ENCODE results near the gene BRMS1L.

BRMS1L gene

DNA sequence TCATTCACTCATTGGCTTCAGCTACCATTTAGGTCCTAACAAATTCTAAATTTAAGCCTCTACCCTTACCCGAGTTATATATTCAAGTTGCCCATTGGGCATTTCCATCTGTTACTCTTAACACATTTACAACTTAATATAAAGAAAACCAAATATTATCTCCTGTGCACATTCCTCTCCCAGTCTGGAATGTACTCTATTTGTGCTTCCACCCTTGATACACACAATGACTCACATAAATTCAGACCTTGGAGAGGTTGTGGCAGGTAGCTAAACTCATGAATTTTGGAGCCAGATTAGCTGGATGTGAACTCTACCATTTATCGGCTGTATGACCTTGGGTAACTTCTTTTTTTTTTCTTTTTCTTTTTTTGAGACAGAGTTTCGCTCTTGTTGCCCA, 51.1 kb downstream of the BRMS1L start:
- TF ChIP-seq, protein P1, sequence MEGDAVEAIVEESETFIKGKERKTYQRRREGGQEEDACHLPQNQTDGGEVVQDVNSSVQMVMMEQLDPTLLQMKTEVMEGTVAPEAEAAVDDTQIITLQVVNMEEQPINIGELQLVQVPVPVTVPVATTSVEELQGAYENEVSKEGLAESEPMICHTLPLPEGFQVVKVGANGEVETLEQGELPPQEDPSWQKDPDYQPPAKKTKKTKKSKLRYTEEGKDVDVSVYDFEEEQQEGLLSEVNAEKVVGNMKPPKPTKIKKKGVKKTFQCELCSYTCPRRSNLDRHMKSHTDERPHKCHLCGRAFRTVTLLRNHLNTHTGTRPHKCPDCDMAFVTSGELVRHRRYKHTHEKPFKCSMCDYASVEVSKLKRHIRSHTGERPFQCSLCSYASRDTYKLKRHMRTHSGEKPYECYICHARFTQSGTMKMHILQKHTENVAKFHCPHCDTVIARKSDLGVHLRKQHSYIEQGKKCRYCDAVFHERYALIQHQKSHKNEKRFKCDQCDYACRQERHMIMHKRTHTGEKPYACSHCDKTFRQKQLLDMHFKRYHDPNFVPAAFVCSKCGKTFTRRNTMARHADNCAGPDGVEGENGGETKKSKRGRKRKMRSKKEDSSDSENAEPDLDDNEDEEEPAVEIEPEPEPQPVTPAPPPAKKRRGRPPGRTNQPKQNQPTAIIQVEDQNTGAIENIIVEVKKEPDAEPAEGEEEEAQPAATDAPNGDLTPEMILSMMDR (IDR thresholded peaks at IDR 0.05; ENCODE audit: control insufficient read depth, extremely low read depth, insufficient read depth), result no peak
- no peak for DNase-seq (ENCODE audit: low read depth)

DNA sequence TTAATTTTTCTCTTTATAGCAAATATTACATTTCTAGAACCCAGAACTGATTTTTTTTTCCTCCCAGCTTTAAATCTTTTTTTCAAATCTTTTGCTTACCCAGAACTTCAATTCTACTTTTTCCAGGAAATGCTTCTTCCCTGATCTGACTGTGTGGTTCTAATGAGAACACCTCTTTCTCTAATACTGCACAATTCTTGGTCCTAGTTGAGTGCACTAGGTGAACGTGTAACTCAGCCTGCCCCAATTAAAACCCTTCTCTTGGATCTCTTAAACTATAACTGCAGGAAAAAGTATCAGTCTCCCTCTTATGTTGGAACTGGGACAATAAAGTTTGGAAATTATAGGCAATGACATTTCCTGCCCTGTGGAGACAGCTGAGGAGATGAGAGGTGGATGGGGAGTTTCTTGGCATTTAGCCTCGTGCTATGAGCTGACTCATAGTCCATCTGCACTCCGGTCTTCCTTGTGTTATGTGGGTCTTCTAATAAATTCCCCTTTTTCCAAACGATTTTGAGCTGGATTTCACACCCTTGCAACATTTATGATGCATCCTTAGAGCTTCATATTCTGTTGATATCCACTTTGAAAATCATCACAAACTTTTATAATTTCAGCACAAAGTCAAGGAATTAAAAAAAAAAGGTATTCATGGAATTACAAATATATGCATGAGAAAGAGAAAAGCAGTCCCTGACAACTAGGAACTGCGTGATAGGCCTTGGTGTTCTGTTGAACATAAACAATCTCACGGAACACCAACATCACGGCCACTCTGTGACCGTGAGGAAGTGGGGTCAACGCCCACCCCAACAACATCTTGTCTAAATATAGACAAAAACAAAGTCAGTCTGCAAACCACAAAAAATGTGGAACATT, 52.4 kb downstream of the BRMS1L start:
- H3K4me3 ChIP-seq (ENCODE audit: low read depth, low read length), result no peak overlapping the region
- DNase-seq (ENCODE audit: low read depth), result no peak
- TF ChIP-seq, protein P1 (IDR thresholded peaks at IDR 0.05; ENCODE audit: control insufficient read depth, extremely low read depth, insufficient read depth), result no peak

More for the DNA sequence above, 51.1 kb downstream of the BRMS1L start:
- no peak overlapping the region for H3K4me3 ChIP-seq (ENCODE audit: low read depth, low read length)

DNA sequence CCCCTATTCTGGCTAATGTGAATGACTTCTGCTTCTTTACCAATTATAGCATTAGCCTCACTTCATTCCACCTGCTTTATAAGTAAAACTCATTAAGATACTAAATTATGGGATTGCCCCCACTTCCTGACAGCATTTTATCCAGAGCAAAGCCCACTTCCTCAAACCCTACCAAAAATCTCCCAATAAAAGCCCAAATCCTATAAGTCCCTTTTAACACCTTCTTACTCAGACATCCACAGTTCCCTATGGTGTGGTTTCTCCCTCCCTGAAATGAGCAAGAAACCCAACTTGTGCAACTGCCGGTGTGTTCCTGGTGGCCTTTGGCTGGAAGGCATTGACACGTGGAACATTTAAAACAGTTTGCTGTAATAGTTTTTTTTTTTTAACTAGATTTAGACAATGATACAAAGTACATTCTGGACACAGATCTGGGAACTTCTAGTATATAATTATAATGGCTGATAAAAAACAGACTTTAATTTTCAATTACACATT, 53.1 kb downstream of the BRMS1L start:
- H3K4me3 ChIP-seq (ENCODE audit: low read depth, low read length), result no peak overlapping the region
- TF ChIP-seq, protein P1 (IDR thresholded peaks at IDR 0.05; ENCODE audit: control insufficient read depth, extremely low read depth, insufficient read depth), result no peak
- DNase-seq (ENCODE audit: low read depth), result no peak

- no peak for DNase-seq (ENCODE audit: low read depth)
- TF ChIP-seq, protein P1 (IDR thresholded peaks at IDR 0.05; ENCODE audit: control insufficient read depth, extremely low read depth, insufficient read depth), result peak; percentile 63
- H3K4me3 ChIP-seq (ENCODE audit: low read depth, low read length), result no peak overlapping the region
Observed at GRCh38 chr14:35879654-35880249, 53.6 kb downstream of the BRMS1L start.

DNA sequence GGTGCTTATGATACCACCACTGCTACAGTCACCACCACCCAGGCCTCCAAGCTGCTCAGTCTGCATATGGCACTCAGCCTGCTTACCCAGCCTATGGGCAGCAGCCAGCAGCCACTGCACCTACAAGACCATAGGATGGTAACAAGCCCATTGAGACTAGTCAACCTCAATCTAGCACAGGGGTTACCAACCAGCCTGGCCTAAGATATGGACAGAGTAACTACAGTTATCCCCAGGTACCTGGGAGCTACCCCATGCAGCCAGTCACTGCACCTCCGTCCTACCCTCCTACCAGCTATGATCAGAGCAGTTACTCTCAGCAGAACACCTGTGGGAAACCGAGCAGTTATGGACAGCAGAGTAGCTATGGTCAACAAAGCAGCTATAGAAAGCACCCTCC, 55.1 kb downstream of the BRMS1L start:
- DNase-seq (ENCODE audit: low read depth), result no peak
- TF ChIP-seq, protein P1 (IDR thresholded peaks at IDR 0.05; ENCODE audit: control insufficient read depth, extremely low read depth, insufficient read depth), result no peak
- no peak overlapping the region for H3K4me3 ChIP-seq (ENCODE audit: low read depth, low read length)

DNA sequence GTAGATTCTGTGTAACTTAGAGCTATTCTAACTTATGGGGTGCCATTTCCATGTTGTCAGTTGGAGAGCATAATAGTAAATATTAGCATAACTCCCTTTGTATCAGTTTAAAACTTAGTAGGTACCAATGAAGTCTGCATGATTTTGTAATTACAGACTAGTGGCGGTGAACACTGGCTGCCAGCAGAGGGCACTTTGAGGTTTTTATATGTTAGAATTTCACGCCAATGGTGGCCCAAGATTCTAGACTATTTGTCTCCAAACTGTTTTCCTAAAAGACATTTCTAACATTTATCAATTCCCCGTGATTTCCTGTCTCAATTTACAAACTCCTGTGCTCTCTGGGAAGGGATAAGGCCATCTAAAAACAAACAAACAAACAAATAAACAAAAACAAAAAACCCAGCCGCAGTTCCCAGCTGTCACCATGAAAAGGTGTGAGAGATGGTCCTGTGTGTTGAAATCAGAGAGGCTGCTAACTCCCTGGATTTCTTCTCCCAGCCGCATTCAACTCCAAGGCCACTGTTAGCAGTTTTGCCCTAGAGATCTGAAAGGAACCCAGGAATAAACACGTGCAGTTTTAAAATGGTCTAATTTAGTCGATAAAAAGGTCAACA, 57.6 kb downstream of the BRMS1L start:
- H3K4me3 ChIP-seq (ENCODE audit: low read depth, low read length), result no peak overlapping the region
- no peak for DNase-seq (ENCODE audit: low read depth)
- TF ChIP-seq, protein P1 (IDR thresholded peaks at IDR 0.05; ENCODE audit: control insufficient read depth, extremely low read depth, insufficient read depth), result peak; percentile 77
